HFFc6 (cell line): ENCODE results near the gene KRTAP10-3. TPM values are rescaled to one million over a fixed set of nuclear protein-coding genes. Genes with fewer than 3 reads are reported as not detected.

Experiments used
- DNase-seq: peaks from one replicate; pipeline ENCODE4 v3.0.0-alpha.2; 2018
- H3K27ac Mint-ChIP-seq: 2 replicates; pipeline ENCODE4 v1.8.0; 2020; ENCODE audit warnings: mild to moderate bottlenecking, mixed read lengths
- H3K27me3 Mint-ChIP-seq: 2 replicates; pipeline ENCODE4 v1.8.0; 2021; ENCODE audit warnings: mild to moderate bottlenecking, moderate library complexity, mixed read lengths; ENCODE audit not compliant: insufficient read depth
- H3K36me3 Mint-ChIP-seq: 2 replicates; pipeline ENCODE4 v1.8.0; 2021; ENCODE audit warnings: low read depth, mixed read lengths
- H3K4me1 Mint-ChIP-seq: 2 replicates; pipeline ENCODE4 v1.8.0; 2020; ENCODE audit warnings: low read depth, mixed read lengths
- H3K4me3 Mint-ChIP-seq: 2 replicates; pipeline ENCODE4 v1.8.0; 2020; ENCODE audit warnings: mild to moderate bottlenecking, moderate library complexity, mixed read lengths
- H3K9me3 Mint-ChIP-seq: 2 replicates; pipeline ENCODE4 v1.8.0; 2020; ENCODE audit warnings: mild to moderate bottlenecking, mixed read lengths
- total RNA-seq, 6 experiments: library from RNA; stranded (reverse); fragmentation: NEBNext Ultra II Directional; extraction: Animal tissue kit (Norgen Biotek cat#: 25700); gene quantifications; 2 replicates in 1 of 6; 3 replicates in 5 of 6; pipeline ENCODE4 v1.2.3, GENCODE V29; 2021
- TF ChIP-seq, protein P1 (sequence below): fragments of 200-600 bp; sonication (generic); IDR thresholded peaks from 2 replicates; pipeline ENCODE4 v1.5.0; 2021; ENCODE audit warnings: antibody characterized with exemption, mild to moderate bottlenecking

The KRTAP10-3 gene
- total RNA-seq, 6 experiments from 2014 or later = not detected

DNA sequence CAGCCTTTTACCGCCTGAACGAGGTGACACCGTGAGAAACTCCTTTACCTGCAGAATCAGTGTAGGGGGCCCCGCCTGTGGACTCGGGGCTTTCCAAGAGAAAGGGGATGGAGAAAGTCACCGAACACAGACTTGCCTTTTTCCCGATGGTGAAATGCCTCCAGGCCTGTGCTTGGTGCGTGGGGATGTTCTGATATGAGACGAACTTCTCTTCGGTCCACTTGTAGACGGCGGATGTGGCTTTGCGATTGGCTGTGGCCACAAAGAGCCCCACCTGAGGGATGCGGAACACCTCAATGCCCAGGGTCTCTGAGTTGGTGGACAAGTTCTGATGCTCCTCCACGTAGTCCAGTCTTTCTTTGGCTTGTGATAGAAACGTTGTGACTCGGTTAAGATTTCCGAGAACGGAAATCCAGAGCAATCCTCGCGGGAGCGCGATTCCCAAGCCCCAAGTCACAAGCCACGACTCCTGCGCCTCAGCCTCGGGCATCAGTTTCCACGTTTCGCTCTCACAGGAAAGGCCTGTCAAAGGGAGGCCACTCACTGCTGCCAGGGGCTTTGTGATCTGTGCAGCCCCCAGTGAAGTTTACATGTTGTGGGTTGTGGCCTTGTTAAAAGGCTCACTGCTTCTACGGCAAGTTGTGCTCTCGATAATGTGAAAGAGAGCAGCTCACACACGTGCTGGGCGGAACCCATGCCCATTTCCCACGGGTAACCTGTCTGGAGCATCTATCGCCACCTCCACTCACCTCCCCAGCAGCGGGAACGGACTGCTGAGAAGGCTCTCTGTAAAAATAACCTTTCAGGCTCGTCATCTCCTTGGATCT, 31.2 kb downstream of the KRTAP10-3 start:
- DNase-seq = no peak
- Mint-ChIP-seq H3K9me3 (peaks cover 16% of the 10 kb centered on the region), H3K27me3 (peaks cover 1% of the 10 kb centered on the region), H3K4me1 (no peaks in the 10 kb centered on the region), H3K27ac (no peak overlapping the region), H3K4me3 (no peak overlapping the region), H3K36me3 (no peaks in the 10 kb centered on the region)
- TF ChIP-seq, protein P1, sequence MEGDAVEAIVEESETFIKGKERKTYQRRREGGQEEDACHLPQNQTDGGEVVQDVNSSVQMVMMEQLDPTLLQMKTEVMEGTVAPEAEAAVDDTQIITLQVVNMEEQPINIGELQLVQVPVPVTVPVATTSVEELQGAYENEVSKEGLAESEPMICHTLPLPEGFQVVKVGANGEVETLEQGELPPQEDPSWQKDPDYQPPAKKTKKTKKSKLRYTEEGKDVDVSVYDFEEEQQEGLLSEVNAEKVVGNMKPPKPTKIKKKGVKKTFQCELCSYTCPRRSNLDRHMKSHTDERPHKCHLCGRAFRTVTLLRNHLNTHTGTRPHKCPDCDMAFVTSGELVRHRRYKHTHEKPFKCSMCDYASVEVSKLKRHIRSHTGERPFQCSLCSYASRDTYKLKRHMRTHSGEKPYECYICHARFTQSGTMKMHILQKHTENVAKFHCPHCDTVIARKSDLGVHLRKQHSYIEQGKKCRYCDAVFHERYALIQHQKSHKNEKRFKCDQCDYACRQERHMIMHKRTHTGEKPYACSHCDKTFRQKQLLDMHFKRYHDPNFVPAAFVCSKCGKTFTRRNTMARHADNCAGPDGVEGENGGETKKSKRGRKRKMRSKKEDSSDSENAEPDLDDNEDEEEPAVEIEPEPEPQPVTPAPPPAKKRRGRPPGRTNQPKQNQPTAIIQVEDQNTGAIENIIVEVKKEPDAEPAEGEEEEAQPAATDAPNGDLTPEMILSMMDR = no peak

DNA sequence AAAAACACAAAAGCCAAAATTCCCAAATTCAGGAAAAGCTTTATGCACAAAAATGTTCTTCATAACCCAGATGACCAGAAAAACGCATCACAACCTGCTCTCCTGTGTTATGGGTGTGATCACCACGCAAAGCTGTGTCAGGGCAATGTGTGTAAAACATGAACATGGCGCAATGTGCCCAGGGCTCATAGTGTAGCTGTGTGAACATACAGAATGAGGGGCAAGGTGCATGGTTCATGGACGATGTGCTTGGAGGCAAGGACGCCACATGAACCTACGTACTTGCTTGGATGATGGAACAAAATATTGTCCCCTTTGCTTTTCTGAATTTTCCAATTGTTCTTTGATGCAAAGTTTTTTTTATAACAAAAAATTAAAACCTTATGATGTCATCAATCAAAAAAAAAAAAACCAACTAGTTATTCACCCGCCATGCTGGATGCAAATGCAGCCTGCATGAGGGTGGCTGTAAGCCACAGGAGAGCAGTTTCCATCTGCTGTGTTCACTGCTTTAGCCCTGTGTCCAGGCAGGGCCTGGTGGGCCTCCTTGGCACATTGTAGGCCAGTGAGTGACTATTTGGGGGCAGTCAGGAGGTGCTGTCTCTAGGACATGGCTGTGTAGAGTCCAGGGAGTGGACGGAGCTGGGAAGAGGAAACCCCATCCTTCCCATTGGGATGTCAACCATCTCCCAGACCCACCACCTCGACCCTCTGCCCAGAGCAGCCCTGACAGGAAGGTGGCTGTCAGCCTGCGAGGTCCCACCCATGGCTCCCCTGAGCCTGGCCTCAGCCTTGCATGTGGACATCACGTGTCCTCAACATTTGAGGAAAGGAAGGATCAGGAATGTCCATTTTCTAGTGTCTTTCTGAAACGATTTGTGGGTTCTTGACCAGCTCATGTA, 32.2 kb downstream of the KRTAP10-3 start:
- H3K9me3 Mint-ChIP-seq = peaks cover 15% of the 10 kb centered on the region
- peaks cover 1% of the 10 kb centered on the region for H3K27me3 Mint-ChIP-seq
- H3K4me1 Mint-ChIP-seq = no peaks in the 10 kb centered on the region
- DNase-seq = no peak
- TF ChIP-seq, protein P1 = no peak
- H3K36me3 Mint-ChIP-seq = no peaks in the 10 kb centered on the region
- no peak overlapping the region for H3K27ac Mint-ChIP-seq
- H3K4me3 Mint-ChIP-seq = no peak overlapping the region

DNA sequence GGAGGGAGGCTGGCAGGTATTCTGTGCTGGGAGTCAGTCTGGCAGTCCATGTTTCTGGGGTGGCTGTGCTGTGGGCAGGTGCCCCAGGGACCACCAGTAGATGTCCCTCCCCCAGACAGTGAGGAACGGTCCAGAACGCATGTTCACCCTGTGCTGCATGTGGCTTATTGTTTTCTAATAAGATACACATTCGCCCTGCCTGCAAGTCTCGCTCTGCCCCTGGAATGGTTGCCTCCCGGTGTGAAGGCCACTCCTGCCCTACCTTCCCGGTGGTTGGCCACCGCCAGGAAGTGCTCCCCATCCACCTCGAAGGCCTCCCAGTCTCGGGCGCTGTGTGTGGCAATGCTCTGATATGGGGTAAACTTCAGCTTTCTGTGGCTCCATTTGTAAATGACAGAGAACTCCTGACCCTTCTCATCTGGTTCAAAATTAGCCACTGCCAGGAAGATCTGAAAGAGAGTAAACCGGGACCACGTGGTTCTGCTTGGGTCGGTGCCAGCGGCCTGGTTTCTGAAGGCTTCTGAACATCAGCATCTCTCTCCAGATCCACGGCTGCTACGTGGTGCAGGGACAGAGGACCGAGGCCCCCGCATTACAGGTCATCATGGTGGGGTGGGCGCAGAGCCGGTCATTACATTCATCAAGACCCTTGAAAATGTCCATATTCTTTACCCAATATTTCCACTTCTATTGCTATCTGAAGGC, 33.1 kb downstream of the KRTAP10-3 start:
- Mint-ChIP-seq H3K4me3 (no peak overlapping the region), H3K27me3 (peaks cover 1% of the 10 kb centered on the region), H3K36me3 (no peaks in the 10 kb centered on the region), H3K9me3 (peaks cover 13% of the 10 kb centered on the region), H3K27ac (no peak overlapping the region), H3K4me1 (no peaks in the 10 kb centered on the region)
- TF ChIP-seq, protein P1 = no peak
- no peak for DNase-seq

DNA sequence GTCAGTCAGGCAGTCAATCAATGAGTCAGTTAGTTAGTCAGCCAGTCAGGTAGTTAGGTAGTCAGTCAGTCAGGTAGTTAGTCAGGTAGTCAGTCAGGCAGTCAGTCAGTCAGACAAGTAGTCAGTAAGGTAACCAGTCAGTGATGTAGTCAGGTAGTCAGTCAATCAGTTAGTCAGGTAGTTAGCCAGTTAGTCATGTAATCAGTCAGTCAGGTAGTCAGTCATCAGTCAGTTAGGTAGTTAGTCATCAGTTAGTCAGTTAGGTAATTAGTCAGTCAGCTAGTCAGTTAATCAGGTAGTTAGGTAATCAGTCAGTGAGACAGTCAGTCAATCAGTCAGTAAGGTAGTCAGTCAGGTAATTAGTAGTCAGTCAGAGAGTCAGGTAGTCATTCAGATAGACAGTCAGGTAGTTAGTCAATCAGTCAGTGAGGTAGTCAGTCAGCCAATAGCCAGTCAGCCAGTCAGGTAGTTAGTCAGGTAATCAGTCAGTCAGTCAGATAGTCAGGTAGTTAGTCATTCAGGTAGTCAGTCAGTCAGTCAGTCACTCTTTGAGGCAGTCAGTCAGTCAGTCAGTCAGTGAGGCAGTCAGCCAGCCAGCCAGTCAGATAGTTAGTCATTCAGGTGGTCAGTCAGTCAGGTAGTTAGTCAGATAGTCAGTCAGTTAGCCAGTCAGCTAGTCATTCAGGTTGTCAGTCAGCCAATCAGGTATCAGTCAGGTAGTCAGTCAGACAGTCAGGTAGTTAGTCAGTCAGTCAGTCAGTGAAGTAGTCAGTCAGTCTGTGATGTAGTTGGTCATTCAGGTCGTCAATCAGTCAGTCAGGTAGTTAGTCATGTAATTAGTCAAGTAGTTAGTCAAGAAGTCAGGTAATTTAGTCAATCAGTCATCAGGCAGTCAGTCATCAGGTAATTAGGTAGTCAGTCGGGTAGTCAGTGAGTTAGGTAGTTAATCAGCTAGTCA, 33.9 kb downstream of the KRTAP10-3 start:
- DNase-seq = no peak
- Mint-ChIP-seq H3K27me3 (no peaks in the 10 kb centered on the region), H3K4me1 (no peaks in the 10 kb centered on the region), H3K36me3 (no peaks in the 10 kb centered on the region), H3K4me3 (no peak overlapping the region), H3K9me3 (peaks cover 12% of the 10 kb centered on the region; the same call in 1 of the 2 replicates), H3K27ac (no peak overlapping the region)
- TF ChIP-seq, protein P1 = no peak
